Skeletal muscle satellite cell (primary cell): Measurements from ENCODE around the gene MUTYH.
"Not testable (repeated sequence)": the region's sequence is repeated elsewhere in the genome, so short reads cannot be mapped to it uniquely, and the experiment has no call there.

Experiments used
- H3K27me3 ChIP-seq: 2 replicates; pipeline ENCODE4 v1.7.0; 2013; ENCODE audit warnings: low read length; ENCODE audit not compliant: control insufficient read depth, insufficient read depth
- H3K36me3 ChIP-seq: 2 replicates; pipeline ENCODE4 v1.7.0; 2013; ENCODE audit warnings: mild to moderate bottlenecking, control low read depth, low read length; ENCODE audit not compliant: insufficient read depth
- H3K4me1 ChIP-seq: 2 replicates; pipeline ENCODE4 v1.7.0; 2013; ENCODE audit warnings: low read length; ENCODE audit not compliant: control insufficient read depth, insufficient read depth
- H3K4me2 ChIP-seq: 2 replicates; pipeline ENCODE4 v1.7.0; 2013; ENCODE audit warnings: mild to moderate bottlenecking, low read length
- H3K4me3 ChIP-seq: 2 replicates; pipeline ENCODE4 v1.7.0; 2013; ENCODE audit warnings: low read length
- H3K9ac ChIP-seq: 2 replicates; pipeline ENCODE4 v1.7.0; 2013; ENCODE audit warnings: mild to moderate bottlenecking, low read depth, low read length, moderate library complexity
- H3K9me3 ChIP-seq: replicated peaks from 2 replicates; pipeline ENCODE4 v1.7.0; 2013; ENCODE audit warnings: mild to moderate bottlenecking, control low read depth, low read length

Gene MUTYH

GRCh38 chr1:45373573-45373972, 33.3 kb upstream of the MUTYH start:
- Histone ChIP-seq H3K4me3 (no peak overlapping the region), H3K27me3 (no peaks in the 10 kb centered on the region), H3K4me2 (no peak overlapping the region), H3K4me1 (no peaks in the 10 kb centered on the region), H3K9me3 (no peaks in the 10 kb centered on the region), H3K36me3 (no peaks in the 10 kb centered on the region), H3K9ac (no peak overlapping the region)

GRCh38 chr1:45370575-45370974, 30.3 kb upstream of the MUTYH start:
- Histone ChIP-seq H3K4me2 (no peak overlapping the region), H3K9me3 (no peaks in the 10 kb centered on the region), H3K9ac (no peak overlapping the region), H3K4me1 (no peaks in the 10 kb centered on the region), H3K4me3 (no peak overlapping the region), H3K27me3 (no peaks in the 10 kb centered on the region), H3K36me3 (no peaks in the 10 kb centered on the region)

- Histone ChIP-seq H3K4me3 (no peak overlapping the region), H3K36me3 (no peaks in the 10 kb centered on the region), H3K4me2 (no peak overlapping the region)
Measured at GRCh38 chr1:45365051-45365450, 24.8 kb upstream of the MUTYH start.

GRCh38 chr1:45364294-45364693, 24.1 kb upstream of the MUTYH start:
- H3K9me3 ChIP-seq, result no peaks in the 10 kb centered on the region

More at GRCh38 chr1:45365051-45365450, 24.8 kb upstream of the MUTYH start:
- H3K9ac ChIP-seq, result no peak overlapping the region
- H3K4me1 ChIP-seq, result peaks cover 4% of the 10 kb centered on the region
- no peaks in the 10 kb centered on the region for H3K27me3 ChIP-seq
- no peaks in the 10 kb centered on the region for H3K9me3 ChIP-seq

GRCh38 chr1:45360981-45361380, 20.7 kb upstream of the MUTYH start:
- not testable (repeated sequence) for H3K4me3 ChIP-seq, H3K4me1 ChIP-seq, H3K36me3 ChIP-seq, H3K9me3 ChIP-seq, H3K27me3 ChIP-seq
- H3K9ac ChIP-seq, result peak overlapping the region; percentile 50
- peak overlapping the region; percentile 72 for H3K4me2 ChIP-seq

More at GRCh38 chr1:45364294-45364693, 24.1 kb upstream of the MUTYH start:
- Histone ChIP-seq H3K4me1 (peaks cover 7% of the 10 kb centered on the region), H3K36me3 (no peaks in the 10 kb centered on the region), H3K9ac (no peak overlapping the region), H3K27me3 (no peaks in the 10 kb centered on the region), H3K4me2 (no peak overlapping the region), H3K4me3 (no peak overlapping the region)

- Histone ChIP-seq H3K36me3 (no peaks in the 10 kb centered on the region), H3K9me3 (no peaks in the 10 kb centered on the region), H3K27me3 (no peaks in the 10 kb centered on the region), H3K4me3 (peak overlapping the region; percentile 31), H3K9ac (peak overlapping the region; percentile 53), H3K4me2 (peak overlapping the region; percentile 72), H3K4me1 (peaks cover 7% of the 10 kb centered on the region)
Measured at GRCh38 chr1:45359882-45360513, 19.8 kb upstream of the MUTYH start.

- Histone ChIP-seq H3K4me3 (no peak overlapping the region), H3K9ac (no peak overlapping the region), H3K27me3 (no peaks in the 10 kb centered on the region), H3K4me2 (no peak overlapping the region), H3K4me1 (peaks cover 7% of the 10 kb centered on the region), H3K36me3 (no peaks in the 10 kb centered on the region), H3K9me3 (no peaks in the 10 kb centered on the region)
Measured at GRCh38 chr1:45356186-45356585, 15.9 kb upstream of the MUTYH start.

- Histone ChIP-seq H3K27me3 (no peaks in the 10 kb centered on the region), H3K9me3 (no peaks in the 10 kb centered on the region), H3K4me1 (peaks cover 7% of the 10 kb centered on the region), H3K36me3 (no peaks in the 10 kb centered on the region), H3K4me2 (no peak overlapping the region), H3K9ac (no peak overlapping the region), H3K4me3 (no peak overlapping the region)
Measured at GRCh38 chr1:45355683-45356082, 15.4 kb upstream of the MUTYH start.

GRCh38 chr1:45354838-45355237, 14.6 kb upstream of the MUTYH start:
- no peaks in the 10 kb centered on the region for H3K36me3 ChIP-seq
- no peak overlapping the region for H3K9ac ChIP-seq
- peaks cover under 1% of the 10 kb centered on the region for H3K4me1 ChIP-seq
- H3K27me3 ChIP-seq, result no peaks in the 10 kb centered on the region
- no peak overlapping the region for H3K4me2 ChIP-seq
- H3K4me3 ChIP-seq, result no peak overlapping the region
- H3K9me3 ChIP-seq, result no peaks in the 10 kb centered on the region

GRCh38 chr1:45353685-45354084, 13.4 kb upstream of the MUTYH start:
- H3K4me3 ChIP-seq, result no peak overlapping the region
- no peaks in the 10 kb centered on the region for H3K36me3 ChIP-seq
- no peak overlapping the region for H3K9ac ChIP-seq
- H3K27me3 ChIP-seq, result no peaks in the 10 kb centered on the region
- H3K4me2 ChIP-seq, result no peak overlapping the region
- no peaks in the 10 kb centered on the region for H3K4me1 ChIP-seq
- H3K9me3 ChIP-seq, result no peaks in the 10 kb centered on the region

GRCh38 chr1:45351508-45351907, 11.3 kb upstream of the MUTYH start:
- Histone ChIP-seq H3K4me3 (no peak overlapping the region), H3K36me3 (no peaks in the 10 kb centered on the region), H3K9me3 (no peaks in the 10 kb centered on the region), H3K9ac (no peak overlapping the region), H3K27me3 (no peaks in the 10 kb centered on the region), H3K4me2 (no peak overlapping the region), H3K4me1 (peaks cover 8% of the 10 kb centered on the region)

GRCh38 chr1:45348966-45349677, 8.9 kb upstream of the MUTYH start:
- H3K4me2 ChIP-seq, result no peak overlapping the region
- H3K9me3 ChIP-seq, result no peaks in the 10 kb centered on the region
- no peak overlapping the region for H3K9ac ChIP-seq
- peaks cover 7% of the 10 kb centered on the region for H3K36me3 ChIP-seq
- H3K4me3 ChIP-seq, result no peak overlapping the region
- H3K27me3 ChIP-seq, result no peaks in the 10 kb centered on the region
- H3K4me1 ChIP-seq, result peaks cover 8% of the 10 kb centered on the region
